Neutrophil (primary cell): ENCODE measurements around the gene GRP.

Experiments used
- H3K27ac ChIP-seq: fragments of 200-600 bp; sonication (generic); 2 replicates; pipeline ENCODE4 v1.5.1; 2016; ENCODE audit warnings: mild to moderate bottlenecking, moderate library complexity
- H3K27me3 ChIP-seq: fragments of 200-600 bp; sonication (generic); 2 replicates; pipeline ENCODE4 v1.6.0; 2016; ENCODE audit warnings: mild to moderate bottlenecking
- H3K36me3 ChIP-seq: fragments of 200-600 bp; sonication (generic); 2 replicates; pipeline ENCODE4 v1.5.1; 2017
- H3K4me1 ChIP-seq, 2 experiments: fragments of 200-600 bp in 1 of 2; sonication (generic) in 1 of 2; 1 replicate in 1 of 2; 2 replicates in 1 of 2; pipeline versions ENCODE4 v1.5.1 to v1.6.1; 2013 to 2016; ENCODE audit warnings: low read depth in 1 of 2, low read length in 1 of 2, mild to moderate bottlenecking in 1 of 2, moderate library complexity in 1 of 2; ENCODE audit not compliant: control insufficient read depth in 1 of 2, insufficient read depth in 1 of 2
- H3K4me3 ChIP-seq, 2 experiments: fragments of 200-600 bp in 1 of 2; sonication (generic) in 1 of 2; 1 replicate in 1 of 2; 2 replicates in 1 of 2; pipeline ENCODE4 v1.5.1; 2013 to 2016; ENCODE audit warnings: low read depth in 1 of 2, low read length in 1 of 2, mild to moderate bottlenecking in 1 of 2, moderate library complexity in 1 of 2
- H3K9me3 ChIP-seq: fragments of 200-600 bp; sonication (generic); 2 replicates; pipeline ENCODE4 v1.5.1; 2016
- CTCF ChIP-seq: fragments of 200-600 bp; sonication (generic); IDR thresholded peaks from 2 replicates; pipeline ENCODE4 v1.5.1; 2016; ENCODE audit warnings: antibody characterized with exemption

The GRP gene

GRCh38 chr18:59269563-59270119 is 49.7 kb downstream of the GRP start:
- no peak for TF ChIP-seq CTCF
- no peak overlapping the region for H3K4me3 ChIP-seq
- peaks cover 100% of the 10 kb centered on the region for H3K27me3 ChIP-seq
- peaks cover 0 to 8% of the 10 kb centered on the region in 2 experiments for H3K4me1 ChIP-seq
- H3K9me3 ChIP-seq, result no peaks in the 10 kb centered on the region
- H3K36me3 ChIP-seq, result no peaks in the 10 kb centered on the region
- H3K27ac ChIP-seq, result no peak overlapping the region

GRCh38 chr18:59270689-59271257 is 50.8 kb downstream of the GRP start:
- Histone ChIP-seq H3K4me3 (no peak overlapping the region), H3K27ac (no peak overlapping the region), H3K27me3 (peaks cover 100% of the 10 kb centered on the region), H3K4me1 (peaks cover 0 to 8% of the 10 kb centered on the region in 2 experiments), H3K9me3 (no peaks in the 10 kb centered on the region), H3K36me3 (no peaks in the 10 kb centered on the region)
- TF ChIP-seq CTCF, result no peak

- Histone ChIP-seq H3K27ac (no peak overlapping the region), H3K36me3 (no peaks in the 10 kb centered on the region), H3K4me3 (no peak overlapping the region), H3K4me1 (peaks cover 0 to 8% of the 10 kb centered on the region in 2 experiments), H3K9me3 (no peaks in the 10 kb centered on the region), H3K27me3 (peaks cover 100% of the 10 kb centered on the region)
- TF ChIP-seq CTCF, result no peak
Observed at GRCh38 chr18:59271606-59272220, 51.8 kb downstream of the GRP start.

GRCh38 chr18:59272221-59272888 is 52.4 kb downstream of the GRP start:
- no peak overlapping the region for H3K4me3 ChIP-seq
- no peak overlapping the region for H3K27ac ChIP-seq
- TF ChIP-seq CTCF, result no peak
- no peaks in the 10 kb centered on the region for H3K9me3 ChIP-seq
- H3K27me3 ChIP-seq, result peaks cover 100% of the 10 kb centered on the region
- no peaks in the 10 kb centered on the region for H3K36me3 ChIP-seq
- H3K4me1 ChIP-seq, result peaks cover 0 to 8% of the 10 kb centered on the region in 2 experiments

GRCh38 chr18:59272891-59273758 is 53.2 kb downstream of the GRP start, which contains the start of gene RAX:
RAX (minus strand) TSS chr18:59273454; CDS start chr18:59273206, 248 bp downstream.
- Histone ChIP-seq H3K4me3 (no peak within 1 kb of the TSS), H3K27me3 (peaks cover 100% of the 10 kb centered on the region), H3K27ac (no peak within 1 kb of the TSS), H3K36me3 (no peaks in the 10 kb centered on the region), H3K9me3 (no peaks in the 10 kb centered on the region), H3K4me1 (peaks cover 0 to 8% of the 10 kb centered on the region in 2 experiments)
- no peak for TF ChIP-seq CTCF
